DOHH2 (cell line): Measurements from ENCODE around the gene EXOSC10.

Experiments used
- H3F3A ChIP-seq: fragments of 200-600 bp; sonication (generic), shearing (Covaris generic); 2 replicates; pipeline ENCODE4 v1.6.0; 2016; ENCODE audit warnings: antibody characterized with exemption, mild to moderate bottlenecking; ENCODE audit not compliant: control insufficient read depth, insufficient read depth
- H3K27ac ChIP-seq: fragments of 200-600 bp; sonication (generic); 2 replicates; pipeline ENCODE4 v1.5.1; 2014; ENCODE audit warnings: low read depth, mild to moderate bottlenecking, low read length, moderate library complexity
- H3K27me3 ChIP-seq: fragments of 200-600 bp; sonication (generic); 2 replicates; pipeline ENCODE4 v1.6.1; 2014; ENCODE audit warnings: mild to moderate bottlenecking, low read length, mixed read lengths; ENCODE audit not compliant: control insufficient read depth
- H3K36me3 ChIP-seq: fragments of 200-600 bp; sonication (generic); 2 replicates; pipeline ENCODE4 v1.6.1; 2014; ENCODE audit warnings: mild to moderate bottlenecking, low read length, moderate library complexity, mixed read lengths; ENCODE audit not compliant: control insufficient read depth
- H3K4me1 ChIP-seq: fragments of 200-600 bp; sonication (generic); 2 replicates; pipeline ENCODE4 v1.6.1; 2014; ENCODE audit warnings: mild to moderate bottlenecking, low read length, mixed read lengths; ENCODE audit not compliant: control insufficient read depth
- H3K4me2 ChIP-seq: fragments of 200-600 bp; sonication (generic); 2 replicates; pipeline ENCODE4 v1.6.0; 2014; ENCODE audit warnings: mild to moderate bottlenecking, low read length, moderate library complexity
- H3K4me3 ChIP-seq: fragments of 200-600 bp; sonication (generic); 2 replicates; pipeline ENCODE4 v1.5.1; 2014; ENCODE audit warnings: mild to moderate bottlenecking, low read length, mixed read lengths
- H3K79me2 ChIP-seq: fragments of 200-600 bp; sonication (generic); 2 replicates; pipeline ENCODE4 v1.6.1; 2014; ENCODE audit warnings: mild to moderate bottlenecking, low read length, mixed read lengths; ENCODE audit not compliant: control insufficient read depth
- H3K9me2 ChIP-seq: fragments of 200-600 bp; sonication (generic); replicated peaks from 2 replicates; pipeline ENCODE4 v1.6.1; 2014; ENCODE audit warnings: mild to moderate bottlenecking, low read length, mixed read lengths; ENCODE audit not compliant: control insufficient read depth
- H3K9me3 ChIP-seq: fragments of 200-600 bp; sonication (generic); 2 replicates; pipeline ENCODE4 v1.6.1; 2014; ENCODE audit warnings: antibody characterized with exemption, low read length, mixed read lengths; ENCODE audit not compliant: control insufficient read depth, insufficient read depth
- H4K20me1 ChIP-seq: fragments of 200-600 bp; sonication (generic); 2 replicates; pipeline ENCODE4 v1.6.0; 2014; ENCODE audit warnings: low read depth, mild to moderate bottlenecking, antibody characterized with exemption, low read length, moderate library complexity; ENCODE audit not compliant: control insufficient read depth, insufficient read depth
- CTCF ChIP-seq: fragments of 200-600 bp; sonication (generic); IDR thresholded peaks from one replicate; pipeline ENCODE4 v1.5.1; 2014; ENCODE audit warnings: antibody characterized with exemption, mild to moderate bottlenecking, low read depth, low read length; ENCODE audit not compliant: poor library complexity, severe bottlenecking
- EZH2phosphoT487 ChIP-seq: fragments of 200-600 bp; sonication (generic); IDR thresholded peaks from 2 replicates; pipeline ENCODE4 v1.6.1; 2017; ENCODE audit warnings: borderline replicate concordance, mild to moderate bottlenecking, antibody characterized with exemption, low read length, moderate library complexity, mixed read lengths

EXOSC10 gene

GRCh38 chr1:11046625-11047365 lies 52.9 kb downstream of the EXOSC10 start, which contains the start of gene MASP2:
TSS of gene MASP2 (minus strand) at chr1:11047239. CDS start at chr1:11047207, 32 bp downstream.
- Histone ChIP-seq H3K36me3 (no peaks in the 10 kb centered on the region), H3K9me2 (0 out of 2 replicates have a peak, but pooled peaks cover under 1% of the 10 kb centered on the region), H3K4me3 (no peak within 1 kb of the TSS), H4K20me1 (no peaks in the 10 kb centered on the region), H3K4me2 (no peak within 1 kb of the TSS), H3K27me3 (no peaks in the 10 kb centered on the region), H3F3A (no peaks in the 10 kb centered on the region), H3K9me3 (no peaks in the 10 kb centered on the region), H3K27ac (no peak within 1 kb of the TSS), H3K79me2 (no peaks in the 10 kb centered on the region), H3K4me1 (peaks cover 1% of the 10 kb centered on the region)
- TF ChIP-seq CTCF (no peak), EZH2phosphoT487 (no peak)

- H3K27me3 ChIP-seq, result no peaks in the 10 kb centered on the region
- TF ChIP-seq EZH2phosphoT487 (no peak), CTCF (no peak)
- H3K9me2 ChIP-seq, result 0 out of 2 replicates have a peak, but pooled peaks cover 3% of the 10 kb centered on the region
- H3K9me3 ChIP-seq, result no peaks in the 10 kb centered on the region
- H3K4me1 ChIP-seq, result no peaks in the 10 kb centered on the region
- no peaks in the 10 kb centered on the region for H3F3A ChIP-seq
- H3K27ac ChIP-seq, result no peak overlapping the region
- no peak overlapping the region for H3K4me2 ChIP-seq
- no peaks in the 10 kb centered on the region for H3K36me3 ChIP-seq
- H4K20me1 ChIP-seq, result no peaks in the 10 kb centered on the region
- H3K79me2 ChIP-seq, result no peaks in the 10 kb centered on the region
- no peak overlapping the region for H3K4me3 ChIP-seq
Observed at GRCh38 chr1:11046270-11046566, 53.5 kb downstream of the EXOSC10 start.

GRCh38 chr1:11045428-11046269 lies 54.0 kb downstream of the EXOSC10 start:
- Histone ChIP-seq H3K9me3 (no peaks in the 10 kb centered on the region), H4K20me1 (no peaks in the 10 kb centered on the region), H3K27me3 (no peaks in the 10 kb centered on the region), H3K4me2 (no peak overlapping the region), H3F3A (no peaks in the 10 kb centered on the region), H3K4me3 (no peak overlapping the region), H3K79me2 (no peaks in the 10 kb centered on the region), H3K9me2 (0 out of 2 replicates have a peak, but pooled peaks cover 3% of the 10 kb centered on the region), H3K4me1 (no peaks in the 10 kb centered on the region), H3K36me3 (no peaks in the 10 kb centered on the region), H3K27ac (no peak overlapping the region)
- no peak for TF ChIP-seq EZH2phosphoT487
- no peak for TF ChIP-seq CTCF
